ENCODE results near the gene KDM4B. TPM values are rescaled to one million over a fixed set of nuclear protein-coding genes. Genes with fewer than 3 reads are reported as not detected.
"Not testable (repeated sequence)": the region's sequence is repeated elsewhere in the genome, so short reads cannot be mapped to it uniquely, and the experiment has no call there.

KDM4B gene
- total and polyA plus RNA-seq, 5 donors = 18.8 to 37.5 (median 26.6) TPM

DNA sequence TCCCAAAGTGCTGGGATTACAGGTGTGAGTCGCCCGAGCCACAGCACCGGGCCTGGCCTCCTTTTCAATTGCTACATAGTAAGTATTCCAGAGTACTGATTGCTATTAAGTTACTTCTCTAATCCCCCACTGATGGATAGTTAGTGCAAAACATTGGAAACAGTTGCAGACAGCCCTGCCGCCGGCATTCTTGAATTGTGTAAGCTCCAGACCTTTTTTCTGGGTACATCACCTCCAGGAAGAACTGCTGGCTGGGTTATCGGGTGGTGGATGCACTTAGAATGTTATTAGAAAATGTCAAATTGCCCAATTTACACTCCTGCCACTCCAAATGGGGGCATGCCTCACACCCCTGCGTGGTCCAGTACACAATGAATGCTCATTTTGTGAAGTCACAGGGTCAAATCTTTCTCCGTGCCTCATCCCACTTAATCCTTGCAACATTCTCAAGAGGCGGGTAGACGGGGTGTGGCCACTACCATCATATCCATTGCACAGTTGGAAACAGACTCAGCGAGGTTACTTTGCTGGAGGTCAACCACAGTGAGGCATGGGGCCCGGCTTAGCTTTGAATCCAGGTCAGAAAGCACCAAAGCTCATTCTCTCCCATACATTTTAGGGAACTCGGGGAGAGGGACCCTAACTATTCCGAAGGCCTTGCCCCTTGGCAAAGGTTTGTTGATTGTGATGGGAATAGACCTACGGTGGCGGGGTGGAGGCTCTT lies 1.0 kb upstream of the KDM4B start:
- ATAC-seq (no peak), DNase-seq (peak in 2 of 3 donors; percentile 31 to 46)
- intact Hi-C loops (cut with DNase I) = no loop called here
- Histone ChIP-seq H3K27ac (ENCODE audit: low read length) (peak overlapping the region; percentile 27), H3K9me3 (ENCODE audit: control insufficient read depth, low read length) (no peaks in the 10 kb centered on the region), H3K27me3 (ENCODE audit: control insufficient read depth, insufficient read depth) (no peaks in the 10 kb centered on the region), H3K4me3 (ENCODE audit: low read length) (no peak overlapping the region), H3K4me1 (ENCODE audit: control insufficient read depth, insufficient read depth, low read length) (peaks cover 11% of the 10 kb centered on the region)
- WGBS = 73% methylated on average over 16 of the region's 16 CpGs

DNA sequence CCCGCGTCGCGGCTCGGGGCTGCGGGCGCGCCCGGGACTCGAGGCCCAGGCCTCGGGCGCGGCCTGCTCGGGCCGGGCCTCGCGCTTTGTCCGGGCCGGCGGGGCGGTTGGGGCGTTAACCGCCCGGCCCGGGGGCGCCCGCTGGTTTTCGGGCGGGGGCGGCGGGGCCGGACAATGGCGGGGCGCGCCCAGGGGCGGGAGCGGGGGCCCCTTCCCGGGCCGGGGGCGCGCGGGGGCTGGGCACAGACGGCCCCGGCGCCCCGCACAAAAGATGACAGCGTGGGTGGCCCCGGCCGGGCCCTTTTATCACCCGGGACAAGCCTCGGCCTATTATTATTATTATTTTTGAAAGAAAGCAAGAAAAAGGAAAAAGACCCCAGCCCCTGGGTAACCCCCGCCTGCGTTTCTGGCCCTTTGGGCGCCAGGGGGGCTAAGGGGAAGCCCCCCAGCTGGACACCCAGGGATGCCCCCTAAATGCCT lies 419 bp downstream of the KDM4B start:
- ATAC-seq (no peak), DNase-seq (peak in 1 of 3 donors; percentile 56)
- Histone ChIP-seq H3K9me3 (ENCODE audit: control insufficient read depth, low read length) (no peaks in the 10 kb centered on the region), H3K4me3 (ENCODE audit: low read length) (peak overlapping the region; percentile 89), H3K27ac (ENCODE audit: low read length) (peak overlapping the region; percentile 49), H3K27me3 (ENCODE audit: control insufficient read depth, insufficient read depth) (no peaks in the 10 kb centered on the region), H3K4me1 (ENCODE audit: control insufficient read depth, insufficient read depth, low read length) (peaks cover 11% of the 10 kb centered on the region)
- intact Hi-C loops (cut with DNase I) = no loop called here
- under 1% methylated on average over 53 of the region's 54 CpGs for WGBS

DNA sequence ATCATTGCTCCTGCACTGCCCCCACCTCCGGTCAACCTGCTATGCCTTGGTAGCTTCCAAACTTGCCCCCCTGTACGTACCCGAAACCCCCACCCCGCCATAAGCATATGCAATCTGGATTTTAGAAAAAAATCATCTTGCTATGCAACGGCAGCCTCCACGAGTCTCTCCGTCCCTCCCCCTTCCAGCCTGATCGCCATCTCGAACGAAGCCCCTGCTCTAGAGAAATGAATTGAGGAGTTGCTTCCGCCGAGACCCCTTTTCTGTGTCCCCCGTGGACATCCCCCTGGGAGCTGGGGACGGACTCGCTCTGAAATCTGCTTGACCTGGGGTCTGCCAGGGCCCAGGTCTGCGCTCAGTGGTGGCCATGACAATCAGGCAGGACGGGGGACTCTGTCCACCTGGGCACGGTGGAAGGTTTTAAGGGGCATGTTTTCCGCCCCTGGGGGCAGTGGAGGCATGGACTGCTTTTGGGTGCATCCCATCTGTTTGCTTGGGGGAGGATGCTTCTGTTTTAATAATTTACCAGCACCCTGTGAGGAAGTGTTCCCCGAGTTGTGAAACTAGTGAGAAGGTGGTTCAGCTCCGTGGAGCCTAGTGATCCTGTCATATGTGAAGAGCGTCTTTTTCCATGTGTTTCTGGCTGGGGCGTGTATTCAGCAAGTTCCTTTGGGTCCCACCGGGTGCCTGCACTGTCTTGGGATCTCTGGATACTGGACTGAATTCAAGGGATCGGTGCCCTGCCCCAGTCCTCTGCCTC lies 1.0 kb downstream of the KDM4B start:
- H3K9me3 ChIP-seq (ENCODE audit: control insufficient read depth, low read length) = no peaks in the 10 kb centered on the region
- peak in 2 of 3 donors; percentile 50 to 53 for DNase-seq
- H3K4me3 ChIP-seq (ENCODE audit: low read length) = peak overlapping the region; percentile 89
- no peak for ATAC-seq
- peak overlapping the region; percentile 63 for H3K27ac ChIP-seq (ENCODE audit: low read length)
- H3K27me3 ChIP-seq (ENCODE audit: control insufficient read depth, insufficient read depth) = no peaks in the 10 kb centered on the region
- intact Hi-C loops (cut with DNase I) = no loop called here
- peaks cover 14% of the 10 kb centered on the region for H3K4me1 ChIP-seq (ENCODE audit: control insufficient read depth, insufficient read depth, low read length)
- 3% methylated on average over 25 of the region's 25 CpGs for WGBS

DNA sequence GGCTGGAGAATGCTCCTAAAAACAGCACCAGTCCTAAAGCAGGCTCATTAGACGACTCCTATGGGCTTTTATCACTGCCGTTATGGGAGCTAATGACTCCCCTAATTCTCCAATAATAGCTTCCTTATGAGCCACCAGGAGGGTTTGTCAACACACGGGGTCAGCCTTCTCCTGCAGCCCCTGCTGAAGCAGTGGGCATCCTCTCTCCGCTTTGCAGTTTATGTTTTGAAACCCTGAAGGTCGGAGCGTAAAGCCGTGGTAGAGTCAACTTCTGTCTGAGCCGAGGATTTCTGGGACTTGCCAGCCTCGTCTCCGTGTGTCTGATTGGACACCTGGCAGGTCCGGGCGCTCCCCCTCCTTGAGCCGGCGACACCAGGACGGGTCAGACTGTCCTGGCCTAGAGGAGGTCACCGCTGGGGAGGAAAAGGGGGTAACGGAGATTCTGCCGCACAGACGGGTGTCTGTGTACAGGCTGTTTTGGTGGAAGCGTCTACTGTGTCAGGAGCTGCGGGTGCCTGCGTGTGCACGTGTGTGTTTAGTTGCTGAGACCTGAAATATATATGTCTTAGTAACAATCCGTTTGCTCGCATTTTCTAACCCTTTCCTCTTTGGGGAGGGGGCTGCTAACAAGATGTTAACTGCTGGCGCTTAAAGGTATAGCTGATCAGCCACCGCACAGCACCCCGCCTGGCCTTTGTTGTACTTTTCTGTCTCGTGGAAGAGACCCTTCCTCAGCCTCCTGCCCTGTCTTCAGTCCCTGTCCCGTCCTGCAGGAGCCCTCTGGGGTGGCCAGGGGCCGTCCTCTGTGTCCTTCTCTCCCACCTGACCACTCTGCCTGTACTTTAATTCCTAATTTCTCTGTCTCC lies 1.9 kb downstream of the KDM4B start:
- intact Hi-C loops (cut with DNase I) = no loop called here
- DNase-seq = peak in 2 of 3 donors; percentile 74 to 75

DNA sequence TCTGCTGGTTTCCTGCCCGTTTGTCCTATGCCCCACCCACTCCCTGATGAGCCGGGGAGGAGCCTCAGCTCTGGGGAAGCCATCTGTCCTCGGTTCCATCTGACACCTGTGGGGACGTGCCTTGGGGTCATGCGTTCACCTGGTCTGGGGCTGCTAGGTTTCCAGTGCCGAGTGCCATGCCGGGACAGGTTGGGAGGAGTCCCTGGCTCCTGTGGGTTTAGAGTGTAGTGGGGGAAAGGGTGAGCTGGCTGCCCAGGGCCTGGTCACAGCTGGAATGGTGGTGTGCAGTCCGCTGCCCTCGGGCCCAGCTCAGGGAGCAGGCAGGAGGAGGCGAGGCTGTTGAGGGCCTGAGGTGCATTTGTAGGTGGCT lies 2.5 kb downstream of the KDM4B start:
- peaks cover 17% of the 10 kb centered on the region for H3K4me1 ChIP-seq (ENCODE audit: control insufficient read depth, insufficient read depth, low read length)

More for the DNA sequence above, 1.9 kb downstream of the KDM4B start:
- ATAC-seq = no peak
- peaks cover 14% of the 10 kb centered on the region for H3K4me1 ChIP-seq (ENCODE audit: control insufficient read depth, insufficient read depth, low read length)
- peak overlapping the region; percentile 89 for H3K4me3 ChIP-seq (ENCODE audit: low read length)
- H3K9me3 ChIP-seq (ENCODE audit: control insufficient read depth, low read length) = no peaks in the 10 kb centered on the region
- WGBS = 13% methylated on average over 31 of the region's 31 CpGs
- peak overlapping the region; percentile 63 for H3K27ac ChIP-seq (ENCODE audit: low read length)
- H3K27me3 ChIP-seq (ENCODE audit: control insufficient read depth, insufficient read depth) = no peaks in the 10 kb centered on the region

DNA sequence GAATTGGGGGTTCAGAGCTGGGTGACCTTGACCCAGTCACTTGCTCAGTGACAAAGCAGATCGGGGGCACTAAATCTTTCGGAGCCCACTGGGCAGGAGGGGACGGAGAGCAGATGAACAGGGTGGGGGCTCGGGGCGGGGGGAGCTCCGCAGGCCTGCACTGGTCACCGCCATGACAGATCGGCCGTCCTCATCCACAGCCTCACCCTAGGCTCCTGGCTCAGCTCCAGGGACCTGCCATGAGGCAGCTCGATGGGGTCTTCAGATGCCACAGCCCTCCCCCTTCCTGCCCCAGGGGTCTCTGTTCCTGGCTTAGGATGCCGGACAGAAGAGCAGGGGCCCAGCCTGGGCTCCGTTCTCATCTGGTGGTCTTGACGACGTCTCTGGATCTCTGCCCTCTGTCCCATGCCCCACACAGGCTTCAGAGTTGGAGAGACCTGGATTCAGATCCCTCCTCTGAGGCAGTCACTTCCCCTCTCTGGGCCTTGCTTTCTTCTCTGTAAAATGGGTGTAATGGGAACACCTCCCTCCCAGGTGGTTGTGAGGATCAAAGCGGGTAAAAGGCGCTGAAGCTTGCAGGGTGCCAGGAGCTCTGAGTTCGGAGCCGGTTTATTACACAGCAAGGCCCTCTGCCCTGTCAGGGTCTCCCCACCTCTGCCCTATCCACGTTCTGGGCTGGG lies 3.0 kb downstream of the KDM4B start:
- no peaks in the 10 kb centered on the region for H3K9me3 ChIP-seq (ENCODE audit: control insufficient read depth, low read length)
- peak in 2 of 3 donors; percentile 58 to 61 for DNase-seq
- H3K27me3 ChIP-seq (ENCODE audit: control insufficient read depth, insufficient read depth) = no peaks in the 10 kb centered on the region
- H3K27ac ChIP-seq (ENCODE audit: low read length) = no peak overlapping the region
- 86% methylated on average over 19 of the region's 19 CpGs for WGBS
- no peak overlapping the region for H3K4me3 ChIP-seq (ENCODE audit: low read length)
- H3K4me1 ChIP-seq (ENCODE audit: control insufficient read depth, insufficient read depth, low read length) = peaks cover 20% of the 10 kb centered on the region
- intact Hi-C loops (cut with DNase I) = no loop called here
- no peak for ATAC-seq

More for the DNA sequence above, 2.5 kb downstream of the KDM4B start:
- ATAC-seq = no peak
- Histone ChIP-seq H3K9me3 (ENCODE audit: control insufficient read depth, low read length) (no peaks in the 10 kb centered on the region), H3K27me3 (ENCODE audit: control insufficient read depth, insufficient read depth) (no peaks in the 10 kb centered on the region), H3K27ac (ENCODE audit: low read length) (peak overlapping the region; percentile 14), H3K4me3 (ENCODE audit: low read length) (peak overlapping the region; percentile 89)
- peak in 2 of 3 donors; percentile 65 for DNase-seq
- intact Hi-C loops (cut with DNase I) = no loop called here
- 38% methylated on average over 10 of the region's 10 CpGs for WGBS

DNA sequence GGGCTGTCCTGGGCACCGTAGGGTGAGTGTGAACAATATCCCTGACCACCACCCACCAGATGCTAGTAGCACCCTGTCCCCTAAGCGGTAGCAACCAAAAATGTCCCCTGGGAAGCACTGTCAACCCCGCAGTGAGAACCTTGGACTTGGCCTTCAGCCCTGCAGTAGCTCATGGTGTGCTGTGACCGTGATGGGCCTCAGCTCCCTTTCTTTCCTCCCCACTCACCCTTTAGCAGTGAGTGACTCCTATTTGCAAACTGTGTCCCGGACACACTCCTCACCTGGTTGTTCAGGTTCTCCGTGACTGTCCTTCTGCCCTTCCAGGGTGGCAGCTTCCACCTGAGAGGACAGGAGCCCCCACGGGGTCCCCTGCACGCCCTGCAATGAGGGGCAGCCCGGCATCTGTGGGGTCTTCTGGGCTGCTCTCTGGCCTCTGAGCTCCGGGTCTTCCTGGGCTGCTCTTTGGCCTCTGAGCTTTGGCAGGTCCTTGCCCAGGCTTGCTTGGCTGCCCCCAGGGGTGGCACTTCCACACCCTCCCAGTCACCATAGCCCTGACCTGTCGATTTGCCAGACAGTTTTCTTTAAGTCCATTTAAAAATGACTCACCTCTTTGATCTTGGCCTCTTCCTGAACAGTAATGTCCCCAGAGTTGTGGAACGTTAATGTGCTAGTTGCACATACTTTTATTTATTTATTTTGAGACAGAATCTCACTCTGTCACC lies 3.8 kb downstream of the KDM4B start:
- Histone ChIP-seq H3K9me3 (ENCODE audit: control insufficient read depth, low read length) (no peaks in the 10 kb centered on the region), H3K4me3 (ENCODE audit: low read length) (no peak overlapping the region), H3K27ac (ENCODE audit: low read length) (no peak overlapping the region), H3K4me1 (ENCODE audit: control insufficient read depth, insufficient read depth, low read length) (peaks cover 23% of the 10 kb centered on the region), H3K27me3 (ENCODE audit: control insufficient read depth, insufficient read depth) (no peaks in the 10 kb centered on the region)
- DNase-seq (peak in 2 of 3 donors; percentile 45 to 48), ATAC-seq (no peak)
- intact Hi-C loops (cut with DNase I) = no loop called here
- 74% methylated on average over 12 of the region's 12 CpGs for WGBS

DNA sequence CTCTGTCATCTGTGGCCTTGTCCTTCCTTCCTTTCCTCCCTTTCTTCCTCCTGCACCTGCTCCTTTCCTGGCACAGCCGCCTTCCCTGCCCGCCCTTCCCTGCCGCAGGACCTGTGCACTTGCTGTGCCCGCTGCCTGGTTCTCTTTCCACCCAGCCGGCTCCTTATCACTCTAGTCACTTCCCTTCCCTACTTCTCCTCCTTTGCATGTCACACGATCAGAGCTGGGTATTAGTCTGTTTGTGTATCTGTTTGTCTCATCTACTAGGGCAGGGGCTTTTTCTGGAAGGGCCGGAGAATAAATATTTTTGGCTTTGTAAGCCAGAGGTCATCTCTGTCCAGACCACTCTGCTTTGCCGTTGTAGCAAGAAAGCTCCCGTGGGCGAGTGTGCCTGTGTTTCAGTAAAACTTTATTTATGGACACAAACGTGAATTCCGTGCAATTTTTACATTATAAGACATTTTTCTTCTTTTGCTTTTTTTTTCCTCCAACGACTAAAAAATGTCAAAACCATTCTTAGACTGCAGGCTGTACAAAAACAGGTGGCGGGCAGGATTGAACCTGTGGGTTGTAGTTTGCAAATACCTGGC lies 6.1 kb downstream of the KDM4B start:
- Histone ChIP-seq H3K9me3 (ENCODE audit: control insufficient read depth, low read length) (no peaks in the 10 kb centered on the region), H3K4me3 (ENCODE audit: low read length) (no peak overlapping the region), H3K4me1 (ENCODE audit: control insufficient read depth, insufficient read depth, low read length) (peaks cover 25% of the 10 kb centered on the region), H3K27ac (ENCODE audit: low read length) (no peak overlapping the region), H3K27me3 (ENCODE audit: control insufficient read depth, insufficient read depth) (no peaks in the 10 kb centered on the region)
- peak in 2 of 3 donors; percentile 38 to 49 for DNase-seq
- ATAC-seq = no peak
- intact Hi-C loops (cut with DNase I) = no loop called here
- WGBS = 68% methylated on average over 14 of the region's 14 CpGs

DNA sequence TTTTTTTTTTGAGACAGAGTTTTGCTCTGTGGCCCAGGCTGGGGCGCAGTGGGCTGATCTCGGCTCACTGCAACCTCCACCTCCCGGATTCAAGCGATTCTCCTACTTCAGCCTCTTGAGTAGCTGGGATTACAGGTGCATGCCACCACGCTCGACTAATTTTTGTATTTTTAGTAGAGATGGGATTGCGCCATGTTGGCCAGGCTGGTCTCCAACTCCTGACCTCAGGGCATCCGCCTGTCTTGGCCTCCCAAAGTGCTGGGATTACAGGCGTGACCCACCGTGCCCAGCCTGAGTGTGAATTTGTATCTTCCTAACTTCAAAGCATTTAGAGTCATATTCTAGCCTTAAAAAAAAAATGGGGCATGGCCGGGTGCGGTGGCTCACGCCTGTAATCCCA lies 6.7 kb downstream of the KDM4B start:
- H3K4me3 ChIP-seq (ENCODE audit: low read length); intact Hi-C loops (cut with DNase I); H3K9me3 ChIP-seq (ENCODE audit: control insufficient read depth, low read length); H3K27me3 ChIP-seq (ENCODE audit: control insufficient read depth, insufficient read depth); H3K27ac ChIP-seq (ENCODE audit: low read length); ATAC-seq: not testable (repeated sequence)
- 92% methylated on average over 13 of the region's 13 CpGs for WGBS
- H3K4me1 ChIP-seq (ENCODE audit: control insufficient read depth, insufficient read depth, low read length) = peaks cover 24% of the 10 kb centered on the region
- DNase-seq = peak in 1 of 3 donors; percentile 37
